Measurements from ENCODE around the gene GREB1. TPM values are rescaled to one million over a fixed set of nuclear protein-coding genes. Genes with fewer than 3 reads are reported as not detected.

The GREB1 gene
- total and polyA plus RNA-seq, 2 experiments from 2014 or later: 12.0 to 35.0 TPM

GRCh38 chr2:11674983-11675382 is 141.1 kb downstream of the GREB1 start:
- TF ChIP-seq STAT1 (IDR thresholded peaks at IDR 0.05; ENCODE audit: unreplicated experiment) (no peak), EZH2phosphoT487 (IDR thresholded peaks at IDR 0.05; ENCODE audit: unreplicated experiment) (no peak), CTCF (conservative IDR thresholded peaks at IDR 0.05; ENCODE audit: low read depth in 2 of 2) (no peak), ZNF114 (CRISPR knock-in tag; IDR thresholded peaks at IDR 0.05) (no peak), ZNF331 (CRISPR knock-in tag; IDR thresholded peaks at IDR 0.05; ENCODE audit: low read depth) (no peak), POLR2AphosphoS5 (IDR thresholded peaks at IDR 0.05; ENCODE audit: low read depth) (no peak), ZNF462 (CRISPR knock-in tag; IDR thresholded peaks at IDR 0.05) (no peak), EZH2 (IDR thresholded peaks at IDR 0.05; ENCODE audit: low read depth, unreplicated experiment) (no peak), REST (IDR thresholded peaks at IDR 0.05; ENCODE audit: unreplicated experiment) (no peak), CREB1 (CRISPR knock-in tag; IDR thresholded peaks at IDR 0.05; ENCODE audit: low read depth) (no peak), NANOG (IDR thresholded peaks at IDR 0.05; ENCODE audit: borderline replicate concordance) (no peak), ETS1 (IDR thresholded peaks at IDR 0.05) (no peak), JUNB (IDR thresholded peaks at IDR 0.05; ENCODE audit: unreplicated experiment) (no peak)
- Histone ChIP-seq H3K36me3 (ENCODE audit: insufficient read depth) (no peaks in the 10 kb centered on the region), H3K4me1 (ENCODE audit: insufficient read depth) (peaks cover 13% of the 10 kb centered on the region; the same call in 1 of the 2 replicates), H3K27ac (ENCODE audit: low read depth) (no peak overlapping the region), H3F3A (replicated peaks; ENCODE audit: low read depth) (no peaks in the 10 kb centered on the region), H3K79me2 (replicated peaks; ENCODE audit: insufficient read depth) (no peaks in the 10 kb centered on the region), H3K27me3 (ENCODE audit: insufficient read depth) (peaks cover 13% of the 10 kb centered on the region), H2AFZ (no peak overlapping the region), H3K4me2 (no peak overlapping the region), H3K9me2 (ENCODE audit: insufficient read depth) (no peaks in the 10 kb centered on the region), H3K4me3 (no peak overlapping the region), H4K20me1 (replicated peaks; ENCODE audit: insufficient read depth) (no peaks in the 10 kb centered on the region; the same call in 1 of the 2 replicates)
- ATAC-seq: no peak
- no peaks in the 10 kb centered on the region for H3K9me3 Mint-ChIP-seq
- no peaks in the 10 kb centered on the region for H3K36me3 Mint-ChIP-seq (ENCODE audit: low read depth)
- no peak for DNase-seq (ENCODE audit: low spot score)
- no peak overlapping the region for H3K4me3 Mint-ChIP-seq
- peaks cover 15% of the 10 kb centered on the region for H3K27me3 Mint-ChIP-seq (ENCODE audit: insufficient read depth, low read depth, poor library complexity)
- H3K4me1 Mint-ChIP-seq: peaks cover 33% of the 10 kb centered on the region
- no peak overlapping the region for H3K27ac Mint-ChIP-seq
